Uterus (tissue), 4 donors: ENCODE measurements around the gene SLC38A10. TPM values are rescaled to one million over a fixed set of nuclear protein-coding genes. Genes with fewer than 3 reads are reported as not detected.

Experiments used
- DNase-seq, 2 donors: peaks; one replicate each; pipeline ENCODE4 v3.0.0-alpha.2; 2019 to 2020
- H3K27ac ChIP-seq, 2 donors: fragments of 200-600 bp; sonication (generic); 1 replicate in 1 of 2; 2 replicates in 1 of 2; pipeline ENCODE4 v1.5.1; 2016 to 2018
- H3K27me3 ChIP-seq, 2 donors: fragments of 200-600 bp; sonication (generic); one replicate each; pipeline ENCODE4 v1.5.1; 2018 to 2019; ENCODE audit warnings: control low read depth in 1 of 2
- H3K36me3 ChIP-seq, 2 donors: fragments of 200-600 bp; sonication (generic); one replicate each; pipeline ENCODE4 v1.5.1; 2019; ENCODE audit warnings: control low read depth in 1 of 2
- H3K4me1 ChIP-seq, 2 donors: fragments of 200-600 bp; sonication (generic); one replicate each; pipeline ENCODE4 v1.5.1; 2018 to 2019; ENCODE audit warnings: control low read depth in 1 of 2
- H3K4me3 ChIP-seq, 2 donors: fragments of 200-600 bp; sonication (generic); 1 replicate in 1 of 2; 2 replicates in 1 of 2; pipeline ENCODE4 v1.5.1; 2018 to 2019; ENCODE audit warnings: mild to moderate bottlenecking in 1 of 2
- H3K9me3 ChIP-seq, 2 donors: fragments of 200-600 bp; sonication (generic); one replicate each; pipeline ENCODE4 v1.5.1; 2019; ENCODE audit warnings: control low read depth in 1 of 2
- CTCF ChIP-seq, 4 experiments: fragments of 200-600 bp in 2 of 4; fragments of 450-650 bp in 2 of 4; sonication (generic) in 2 of 4; IDR thresholded peaks; one replicate each; pipeline ENCODE4 v1.5.1; 2016 to 2019; ENCODE audit warnings: antibody characterized with exemption in 4 of 4, mild to moderate bottlenecking in 2 of 4, moderate library complexity in 1 of 4
- POLR2A ChIP-seq, 2 donors: fragments of 450-650 bp; IDR thresholded peaks; one replicate each; pipeline ENCODE4 v1.6.1; 2016; ENCODE audit warnings: antibody characterized with exemption in 2 of 2, mild to moderate bottlenecking in 1 of 2, moderate library complexity in 1 of 2
- intact Hi-C: fragments of 100-400 bp; cut with DNase I; formaldehyde crosslinking; loops from one replicate; pipeline ENCODE4 v1.15.1; 2023; ENCODE audit warnings: low total_unique reads
- total RNA-seq, 4 donors: library from RNA; depleted of rRNA in 3 of 4; stranded (reverse); fragments of >200 nt in 3 of 4; gene quantifications; one replicate each; pipeline versions ENCODE4 v1.1.0 to v1.2.4, GENCODE V29; 2014 to 2023
- donor health status: DM: yes; HTN: yes; CAD: no.

SLC38A10 gene
- total RNA-seq, 4 donors from 2014 or later = 50.7 to 55.4 (median 53.3) TPM

GRCh38 chr17:81339534-81340296, 44.6 kb upstream of the SLC38A10 start:
- H3K4me3 ChIP-seq = no peak overlapping the region
- H3K9me3 ChIP-seq = no peaks in the 10 kb centered on the region
- no peaks in the 10 kb centered on the region for H3K27me3 ChIP-seq
- H3K27ac ChIP-seq = peak overlapping the region in 1 of 2 donors; percentile 43
- H3K4me1 ChIP-seq = peaks cover 0 to 27% of the 10 kb centered on the region in 2 donors
- intact Hi-C loops = no loop called here
- DNase-seq = no peak
- no peaks in the 10 kb centered on the region for H3K36me3 ChIP-seq
- no peak for TF ChIP-seq CTCF (IDR thresholded peaks at IDR 0.05)

GRCh38 chr17:81339191-81339533, 44.1 kb upstream of the SLC38A10 start:
- DNase-seq = no peak
- Histone ChIP-seq H3K36me3 (no peaks in the 10 kb centered on the region), H3K4me1 (peaks cover 0 to 27% of the 10 kb centered on the region in 2 donors), H3K9me3 (no peaks in the 10 kb centered on the region), H3K27me3 (no peaks in the 10 kb centered on the region), H3K4me3 (no peak overlapping the region), H3K27ac (peak overlapping the region in 1 of 2 donors; percentile 43)
- intact Hi-C loops = no loop called here
- TF ChIP-seq POLR2A (IDR thresholded peaks at IDR 0.05) (no peak), CTCF (IDR thresholded peaks at IDR 0.05) (no peak)

- H3K4me1 ChIP-seq = peaks cover 0 to 27% of the 10 kb centered on the region in 2 donors
Measured at GRCh38 chr17:81338274-81339190, 43.4 kb upstream of the SLC38A10 start.

GRCh38 chr17:81337476-81337879, 42.4 kb upstream of the SLC38A10 start:
- no peak for TF ChIP-seq POLR2A (IDR thresholded peaks at IDR 0.05)
- no peak for TF ChIP-seq CTCF (IDR thresholded peaks at IDR 0.05)
- H3K36me3 ChIP-seq = no peaks in the 10 kb centered on the region
- H3K4me3 ChIP-seq = no peak overlapping the region
- H3K27me3 ChIP-seq = no peaks in the 10 kb centered on the region
- intact Hi-C loops = no loop called here
- H3K27ac ChIP-seq = no peak overlapping the region
- DNase-seq = no peak
- H3K4me1 ChIP-seq = peaks cover 0 to 22% of the 10 kb centered on the region in 2 donors
- no peaks in the 10 kb centered on the region for H3K9me3 ChIP-seq

More at GRCh38 chr17:81338274-81339190, 43.4 kb upstream of the SLC38A10 start:
- no peaks in the 10 kb centered on the region for H3K36me3 ChIP-seq
- intact Hi-C loops = no loop called here
- H3K4me3 ChIP-seq = no peak overlapping the region
- no peaks in the 10 kb centered on the region for H3K27me3 ChIP-seq
- no peak for DNase-seq
- TF ChIP-seq POLR2A (IDR thresholded peaks at IDR 0.05) = no peak
- no peak for TF ChIP-seq CTCF (IDR thresholded peaks at IDR 0.05)
- peak overlapping the region; percentile 1 to 43 for H3K27ac ChIP-seq
- no peaks in the 10 kb centered on the region for H3K9me3 ChIP-seq

GRCh38 chr17:81336930-81337325, 41.8 kb upstream of the SLC38A10 start:
- no peaks in the 10 kb centered on the region for H3K36me3 ChIP-seq
- TF ChIP-seq POLR2A (IDR thresholded peaks at IDR 0.05) = no peak
- TF ChIP-seq CTCF (IDR thresholded peaks at IDR 0.05) = no peak
- no peaks in the 10 kb centered on the region for H3K9me3 ChIP-seq
- peaks cover 0 to 21% of the 10 kb centered on the region in 2 donors for H3K4me1 ChIP-seq
- no peaks in the 10 kb centered on the region for H3K27me3 ChIP-seq
- intact Hi-C loops = no loop called here
- no peak overlapping the region for H3K27ac ChIP-seq
- no peak for DNase-seq
- no peak overlapping the region for H3K4me3 ChIP-seq
